Stimulated activated CD4-positive, alpha-beta T cell treated with anti-CD3 and anti-CD28 coated beads, Interleukin-4, amount 100 ng/mL, for 4 hours (primary cell): Measurements from ENCODE around the gene ADAM33.
A peak's percentile ranks its signal among the peaks of the same experiment; 100 is the strongest.

Experiments
- DNase-seq, 2 experiments: peaks; one replicate each; pipeline ENCODE4 v3.0.0-alpha.2; 2020

Gene ADAM33

GRCh38 chr20:3681931-3682781 lies at the start of gene ADAM33:
Gene ADAM33 (minus strand): TSS chr20:3682010. CDS start chr20:3682004, 6 bp downstream.
- DNase-seq = no peak

GRCh38 chr20:3730803-3731672 lies 49.2 kb upstream of the ADAM33 start:
- DNase-seq = no peak

- no peak for DNase-seq
These were observed 48.2 kb upstream of the ADAM33 start for GRCh38 chr20:3729811-3730540.

GRCh38 chr20:3729378-3729777 lies 47.6 kb upstream of the ADAM33 start:
- no peak for DNase-seq

- DNase-seq = no peak
These were observed 47.1 kb upstream of the ADAM33 start for GRCh38 chr20:3728876-3729275.

- DNase-seq = no peak
These were observed 46.5 kb upstream of the ADAM33 start for GRCh38 chr20:3728354-3728753.

GRCh38 chr20:3727401-3728021 lies 45.7 kb upstream of the ADAM33 start:
- no peak for DNase-seq

GRCh38 chr20:3724356-3724755 lies 42.5 kb upstream of the ADAM33 start:
- DNase-seq = no peak

GRCh38 chr20:3723284-3723683 lies 41.5 kb upstream of the ADAM33 start:
- DNase-seq = no peak

GRCh38 chr20:3721912-3722311 lies 40.1 kb upstream of the ADAM33 start:
- DNase-seq = no peak

- DNase-seq = no peak
These were observed 38.8 kb upstream of the ADAM33 start for GRCh38 chr20:3720626-3721025.

GRCh38 chr20:3720068-3720467 lies 38.3 kb upstream of the ADAM33 start:
- DNase-seq = no peak

- DNase-seq = no peak
These were observed 37.2 kb upstream of the ADAM33 start for GRCh38 chr20:3719046-3719445.

GRCh38 chr20:3716195-3716834 lies 34.5 kb upstream of the ADAM33 start:
- peak in 1 of 2 experiments; percentile 5 for DNase-seq

GRCh38 chr20:3714092-3714491 lies 32.3 kb upstream of the ADAM33 start:
- DNase-seq = no peak

- no peak for DNase-seq
These were observed 30.6 kb upstream of the ADAM33 start, which contains the start of gene SIGLEC1 for GRCh38 chr20:3712279-3712873. Gene SIGLEC1 (minus strand): TSS chr20:3712600. CDS start chr20:3707128, 5,472 bp downstream.

GRCh38 chr20:3711484-3711941 lies 29.7 kb upstream of the ADAM33 start:
- no peak for DNase-seq

- peak; percentile 45 to 75 for DNase-seq
These were observed 29.1 kb upstream of the ADAM33 start for GRCh38 chr20:3710703-3711483.

GRCh38 chr20:3710011-3710466 lies 28.2 kb upstream of the ADAM33 start:
- DNase-seq = no peak

GRCh38 chr20:3707508-3707899 lies 25.7 kb upstream of the ADAM33 start:
- DNase-seq = no peak
